HTR-8/SVneo (cell line): ENCODE data around the gene CTCF.
A peak's percentile ranks its signal among the peaks of the same experiment; 100 is the strongest.
"Not testable (repeated sequence)": the region's sequence is repeated elsewhere in the genome, so short reads cannot be mapped to it uniquely, and the experiment has no call there.

Source experiments
- DNase-seq: peaks from one replicate; pipeline ENCODE4 v3.0.0; 2011; ENCODE audit warnings: low spot score, mixed read lengths; ENCODE audit not compliant: insufficient read length
- FAIRE-seq: peaks from 2 replicates; lab custom pipeline; 2011; peaks lifted over from hg19 to GRCh38; lab: Jason Lieb, UNC

CTCF gene, protein sequence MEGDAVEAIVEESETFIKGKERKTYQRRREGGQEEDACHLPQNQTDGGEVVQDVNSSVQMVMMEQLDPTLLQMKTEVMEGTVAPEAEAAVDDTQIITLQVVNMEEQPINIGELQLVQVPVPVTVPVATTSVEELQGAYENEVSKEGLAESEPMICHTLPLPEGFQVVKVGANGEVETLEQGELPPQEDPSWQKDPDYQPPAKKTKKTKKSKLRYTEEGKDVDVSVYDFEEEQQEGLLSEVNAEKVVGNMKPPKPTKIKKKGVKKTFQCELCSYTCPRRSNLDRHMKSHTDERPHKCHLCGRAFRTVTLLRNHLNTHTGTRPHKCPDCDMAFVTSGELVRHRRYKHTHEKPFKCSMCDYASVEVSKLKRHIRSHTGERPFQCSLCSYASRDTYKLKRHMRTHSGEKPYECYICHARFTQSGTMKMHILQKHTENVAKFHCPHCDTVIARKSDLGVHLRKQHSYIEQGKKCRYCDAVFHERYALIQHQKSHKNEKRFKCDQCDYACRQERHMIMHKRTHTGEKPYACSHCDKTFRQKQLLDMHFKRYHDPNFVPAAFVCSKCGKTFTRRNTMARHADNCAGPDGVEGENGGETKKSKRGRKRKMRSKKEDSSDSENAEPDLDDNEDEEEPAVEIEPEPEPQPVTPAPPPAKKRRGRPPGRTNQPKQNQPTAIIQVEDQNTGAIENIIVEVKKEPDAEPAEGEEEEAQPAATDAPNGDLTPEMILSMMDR

DNA sequence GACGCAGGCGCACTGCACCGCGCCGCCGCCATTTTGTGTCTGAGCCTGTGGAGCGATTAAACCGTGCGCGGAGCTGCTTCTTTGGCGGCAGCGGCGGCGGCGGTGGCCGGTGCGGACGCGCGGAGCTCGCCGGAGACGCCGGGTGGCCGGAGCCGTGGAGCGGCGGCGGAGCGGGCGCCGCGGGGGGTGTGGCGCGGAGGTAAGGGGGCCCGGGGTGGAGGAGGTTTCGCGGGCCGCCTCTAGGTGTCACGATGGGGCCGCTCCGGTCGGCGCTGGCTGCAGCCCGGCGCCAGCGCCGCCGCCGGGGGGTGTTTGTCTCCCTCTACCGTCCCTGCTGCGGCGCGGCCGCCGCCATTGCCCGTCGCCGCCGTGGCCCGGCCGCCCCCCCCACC is at the start of gene CTCF:
CTCF (plus strand) TSS at position 1 of the 392 bp plus-strand sequence. CDS start 48,307 bp downstream, outside the sequence.
- peak; percentile 44 for FAIRE-seq
- DNase-seq, result peak; percentile 80

DNA sequence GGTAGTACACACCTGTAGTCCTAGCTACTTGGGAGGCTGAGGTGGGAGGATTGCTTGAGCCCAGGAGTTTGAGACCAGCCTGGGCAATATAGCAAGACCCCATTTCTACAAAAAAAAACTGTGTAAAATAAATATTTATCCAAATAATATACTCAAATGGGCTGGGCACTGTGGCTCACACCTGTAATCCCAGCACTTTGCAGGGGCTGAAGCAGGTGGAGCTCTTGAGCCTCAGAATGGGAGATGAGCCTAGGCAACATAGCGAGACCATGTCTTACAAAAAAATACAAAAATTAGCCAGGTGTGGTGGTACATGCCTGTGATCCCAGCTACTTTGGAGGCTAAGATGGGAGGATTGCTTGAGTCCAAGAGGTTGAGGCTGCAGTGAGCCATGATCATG is 48.4 kb upstream of the CTCF start:
- FAIRE-seq, DNase-seq: not testable (repeated sequence)

DNA sequence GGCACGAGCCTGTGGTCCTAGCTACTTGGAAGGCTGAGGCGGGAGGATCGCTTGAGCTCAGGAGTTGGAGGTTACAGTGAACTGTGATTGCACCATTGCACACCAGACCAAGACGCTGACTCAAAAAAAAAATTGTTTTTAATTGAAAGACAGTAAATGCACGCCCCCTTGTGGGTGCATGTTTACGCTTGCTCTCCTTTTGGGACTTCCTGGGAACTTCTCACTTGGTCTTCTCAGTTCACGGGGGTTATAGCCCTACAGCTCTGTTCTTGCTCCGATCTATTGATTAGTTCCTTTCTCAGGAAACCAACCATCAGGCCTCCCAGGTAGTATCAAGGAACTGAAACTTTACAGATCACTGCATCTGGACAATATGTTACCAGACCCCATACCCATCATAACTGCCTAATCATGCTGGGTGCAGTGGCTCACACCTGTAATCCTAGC is 47.9 kb upstream of the CTCF start:
- FAIRE-seq (peak; percentile 38), DNase-seq (no peak)

DNA sequence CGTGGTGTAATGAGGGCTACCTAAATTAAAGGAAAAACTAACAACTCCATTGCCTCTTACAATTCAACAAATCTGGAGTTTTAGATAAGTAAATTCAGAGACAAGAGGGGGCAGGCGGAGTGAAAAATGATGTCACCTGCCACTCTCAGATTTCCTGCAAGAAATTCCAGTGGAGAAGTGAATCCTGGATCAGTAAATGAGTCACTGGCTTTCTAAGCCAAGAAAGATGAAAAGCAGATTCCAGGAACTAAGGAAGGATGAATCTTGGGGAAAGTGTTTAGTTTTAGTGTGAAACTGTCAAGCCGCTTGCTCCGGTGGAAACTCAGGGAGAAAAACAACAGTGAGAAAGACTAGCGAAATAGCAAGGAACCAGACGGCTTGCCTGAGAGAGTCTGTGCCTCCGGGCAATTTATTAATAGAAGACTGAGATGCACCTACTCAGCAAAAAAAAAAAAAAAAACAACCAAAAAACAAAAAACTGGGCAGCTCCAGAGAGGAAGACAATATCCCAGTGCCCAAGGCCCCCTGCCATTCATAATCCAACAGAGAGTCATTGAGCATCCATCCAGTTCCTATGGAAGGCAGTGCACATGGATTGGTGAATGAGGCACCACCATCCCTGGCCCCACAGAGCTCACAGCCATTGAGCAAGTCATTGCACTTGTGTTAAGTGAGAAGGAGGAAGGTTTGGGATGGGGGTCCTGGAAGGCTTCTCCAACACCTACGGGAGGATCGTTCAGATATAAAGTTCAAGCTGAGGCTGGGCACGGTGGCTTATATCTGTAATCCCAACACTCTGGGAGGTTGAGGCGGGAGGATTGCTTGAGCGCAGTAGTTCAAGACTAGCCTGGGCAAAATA is 45.8 kb upstream of the CTCF start:
- FAIRE-seq (no peak), DNase-seq (peak; percentile 82)

DNA sequence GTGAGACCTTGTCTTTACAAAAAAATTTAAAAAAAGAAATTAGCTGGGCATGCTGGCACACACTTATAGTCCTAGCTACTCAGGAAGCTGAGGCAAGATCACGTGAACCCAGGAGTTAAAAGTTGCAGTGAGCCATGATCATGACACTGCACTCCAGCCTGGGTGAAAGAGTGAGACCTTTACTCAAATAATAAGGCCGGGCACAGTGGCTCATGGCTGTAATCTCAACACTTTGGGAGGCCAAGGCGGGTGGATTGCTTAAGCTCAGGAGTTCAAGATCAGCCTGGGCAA is 45.2 kb upstream of the CTCF start:
- DNase-seq, result no peak
- FAIRE-seq, result no peak

DNA sequence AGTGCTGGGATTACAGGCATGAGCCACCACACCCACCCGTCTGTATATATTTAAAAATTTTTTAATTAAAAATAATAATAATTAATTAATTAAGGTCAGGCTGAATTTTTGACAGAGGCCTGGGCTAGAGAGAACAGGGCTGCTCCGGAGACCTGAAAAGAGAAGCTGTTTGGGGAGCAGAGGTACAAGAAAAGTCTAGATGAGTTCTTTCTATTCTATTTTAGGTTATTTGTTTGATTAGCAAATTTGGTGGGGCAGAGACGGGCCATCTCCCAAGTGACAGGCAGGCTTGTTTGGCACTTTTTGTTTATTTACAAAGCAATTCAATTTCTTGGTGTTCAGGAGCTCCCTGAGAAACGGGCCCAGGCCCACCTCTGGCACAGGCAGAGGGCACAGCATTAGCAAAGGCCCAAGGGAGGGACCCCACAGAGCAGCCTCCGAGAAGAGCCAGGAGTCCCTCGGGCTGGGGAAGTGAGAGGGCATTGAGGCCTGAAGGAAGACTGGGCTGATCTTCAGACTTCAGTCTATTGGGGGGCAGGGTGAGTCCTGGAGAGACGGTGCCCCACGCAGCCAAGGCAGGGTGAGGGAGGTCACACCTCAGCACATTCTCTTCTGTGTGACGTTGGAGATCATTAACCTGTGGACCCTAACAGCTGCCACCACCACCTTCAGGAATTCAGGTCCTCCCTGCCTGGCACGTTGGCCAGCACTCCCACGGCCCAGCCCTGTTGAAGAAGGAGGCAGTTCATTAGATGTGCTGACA is 44.5 kb upstream of the CTCF start:
- no peak for DNase-seq
- FAIRE-seq, result no peak

DNA sequence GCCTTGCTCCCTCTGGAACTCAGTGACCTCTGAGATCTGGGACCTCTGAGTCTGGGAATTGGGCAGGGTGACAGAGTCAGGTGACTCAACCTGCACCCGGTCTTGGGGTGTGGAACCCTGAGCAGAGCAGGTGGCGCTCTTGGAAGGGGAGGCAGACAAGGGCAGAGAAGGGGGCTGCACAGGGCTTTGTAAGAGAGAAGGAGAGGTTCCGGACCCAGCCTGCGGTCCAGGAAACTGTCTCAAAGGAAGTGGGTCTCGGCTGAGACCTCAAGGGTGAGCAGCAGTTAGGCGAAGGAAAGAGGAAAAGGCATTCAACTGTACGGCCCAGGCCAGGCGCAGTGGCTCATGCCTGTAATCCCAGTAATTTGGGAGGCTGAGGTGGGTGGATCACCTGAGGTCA is 43.6 kb upstream of the CTCF start:
- no peak for DNase-seq
- FAIRE-seq, result no peak

DNA sequence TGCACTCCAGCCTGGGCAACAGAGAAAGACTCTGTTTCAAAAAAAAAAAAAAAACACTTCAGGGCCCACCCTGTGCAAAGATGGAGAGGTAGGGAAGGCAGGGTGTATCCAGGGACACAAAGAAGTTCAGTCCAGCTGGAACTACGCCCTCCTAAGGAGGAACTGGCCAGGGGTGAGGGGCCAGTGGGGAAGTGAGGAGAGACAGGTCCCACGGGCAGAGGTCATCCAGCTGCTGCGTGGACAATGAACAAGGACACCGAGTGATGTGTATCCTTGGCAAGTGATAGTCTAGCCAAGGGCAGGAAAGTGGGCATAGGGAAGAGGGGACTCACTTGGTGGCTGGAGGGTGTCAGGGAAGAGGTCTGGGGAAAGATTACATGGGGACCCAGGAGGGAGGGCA is 43.1 kb upstream of the CTCF start:
- FAIRE-seq (no peak), DNase-seq (no peak)

DNA sequence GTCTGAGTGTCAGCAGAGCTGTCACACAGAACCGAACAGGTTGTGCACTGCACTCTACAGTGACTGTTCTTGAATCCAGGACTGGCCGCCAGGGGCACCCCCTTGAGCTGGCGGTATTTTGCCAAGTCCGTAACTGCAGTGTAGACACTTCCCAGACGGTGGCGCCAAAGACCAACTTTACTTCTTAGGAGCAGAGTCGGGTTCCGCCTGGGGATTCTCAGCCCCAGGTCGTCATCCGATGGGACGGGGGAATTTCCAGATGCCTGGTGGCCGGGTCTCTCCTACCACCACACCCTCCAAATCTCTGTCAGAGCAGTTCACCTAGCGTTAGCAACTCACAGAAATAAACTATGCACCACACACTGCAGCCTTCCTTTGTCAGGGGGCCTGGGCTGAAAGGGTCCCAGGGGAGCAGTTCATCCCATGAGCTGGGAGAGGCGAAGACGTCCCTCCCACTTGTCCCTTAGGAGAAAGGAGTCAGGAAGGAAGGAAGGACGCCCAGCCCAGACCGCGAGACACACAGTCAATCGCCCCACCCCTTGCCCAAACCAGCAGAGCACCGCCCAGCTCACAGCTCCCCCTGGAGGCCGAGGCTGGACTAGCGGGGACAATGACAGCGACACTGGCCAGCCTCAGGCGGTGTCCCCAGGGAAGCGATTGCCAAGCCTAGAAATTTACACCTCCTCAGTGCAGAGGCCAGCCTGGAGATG is 41.1 kb upstream of the CTCF start:
- FAIRE-seq (peak; percentile 96), DNase-seq (peak; percentile 92)

DNA sequence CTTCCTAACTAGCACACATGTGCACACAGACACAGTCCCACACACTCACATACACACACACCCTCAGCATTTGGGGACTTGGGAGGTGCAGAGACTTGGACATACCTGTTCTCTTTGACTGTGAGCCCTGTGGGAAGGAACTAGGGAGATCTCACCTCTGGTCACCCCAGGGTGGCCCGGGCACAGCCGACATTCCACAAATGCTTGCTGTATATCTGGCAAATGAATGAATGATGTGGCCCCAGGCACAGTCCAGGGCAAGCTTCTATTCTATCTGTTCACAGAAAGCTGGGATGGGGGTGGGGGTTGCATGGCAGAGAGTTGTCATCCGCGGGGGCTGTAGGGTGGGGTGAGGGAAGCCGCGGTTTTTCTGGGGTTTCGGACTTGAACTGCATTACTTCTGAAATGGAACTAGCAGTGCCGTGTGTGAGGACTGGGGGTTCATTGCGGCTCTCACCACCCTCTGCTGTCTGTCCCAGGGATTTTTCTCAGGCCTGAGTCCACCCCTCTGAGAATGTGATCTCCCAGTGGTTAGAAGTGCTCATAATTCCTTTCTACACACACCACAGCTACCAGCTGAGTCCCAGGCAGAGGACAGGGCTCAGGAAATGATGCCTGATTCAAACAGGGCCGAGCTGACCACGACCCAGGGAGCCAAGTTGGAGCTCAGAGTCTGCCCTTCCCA is 37.0 kb upstream of the CTCF start:
- no peak for DNase-seq
- FAIRE-seq, result peak; percentile 59

DNA sequence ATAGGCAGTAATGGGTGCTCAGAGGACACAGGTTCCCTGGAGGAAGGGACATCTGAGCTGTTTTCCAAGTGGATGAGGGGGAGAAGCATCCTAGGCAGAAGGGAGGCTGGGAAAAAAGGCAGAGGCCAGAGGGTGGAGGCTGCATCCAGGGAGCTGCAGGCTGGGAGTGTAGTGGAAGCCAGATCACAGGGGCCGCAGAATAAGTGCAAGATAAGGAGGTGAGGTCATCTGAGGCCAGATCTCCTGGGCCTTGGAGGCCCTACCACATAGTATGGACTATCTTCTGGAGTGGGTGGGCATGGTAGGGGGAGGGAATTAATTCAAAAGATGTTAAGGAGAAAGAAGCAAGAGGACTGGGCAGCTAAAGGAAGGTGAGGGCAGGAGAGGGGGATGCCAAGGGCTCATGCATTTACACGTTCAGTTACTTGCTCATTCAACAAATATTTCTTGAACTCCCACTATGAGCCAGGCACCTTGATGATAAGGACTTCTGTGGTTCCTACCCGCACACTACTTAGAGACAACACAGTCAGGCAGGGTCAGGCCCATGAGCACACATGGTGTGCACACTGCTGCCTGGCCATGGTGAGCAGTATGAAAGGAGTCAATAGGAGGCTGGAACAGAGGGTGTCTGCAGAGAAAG is 36.1 kb upstream of the CTCF start:
- peak; percentile 69 for FAIRE-seq
- no peak for DNase-seq

DNA sequence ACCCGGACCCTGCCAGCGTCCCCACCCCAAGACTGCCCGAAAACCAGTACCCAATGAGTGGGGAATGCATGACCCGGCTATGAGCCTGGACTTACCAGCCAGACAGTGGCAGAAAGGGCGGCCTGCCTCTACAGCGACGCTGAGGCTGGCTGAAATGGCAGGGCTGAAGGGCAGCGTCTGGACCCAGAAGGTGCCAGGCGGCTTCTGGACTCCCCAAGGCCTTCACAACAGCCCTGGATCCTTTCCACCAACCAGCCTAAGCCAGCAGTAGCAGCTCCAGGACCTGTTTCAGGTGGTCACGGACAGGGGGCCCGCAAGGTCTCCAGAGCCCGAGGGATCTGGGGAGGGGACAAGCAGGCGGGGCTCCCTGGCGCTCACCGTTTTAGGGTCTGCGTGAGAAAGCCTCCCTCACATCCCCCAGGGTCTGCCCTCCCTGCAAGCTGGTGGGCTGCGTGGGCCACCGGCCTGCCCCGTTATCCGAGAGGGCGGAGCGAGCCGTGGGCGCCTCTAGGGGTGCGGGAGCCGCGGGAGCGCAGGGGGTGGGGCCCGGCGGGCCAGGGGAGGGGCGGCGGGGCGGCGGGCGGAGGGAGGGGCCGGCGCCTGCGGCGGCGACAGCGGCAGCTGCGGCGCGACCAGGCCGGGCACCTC is 34.0 kb upstream of the CTCF start, which contains the start of gene RIPOR1:
RIPOR1 (plus strand) TSS at position 608 of the 648 bp plus-strand sequence. CDS start 9,618 bp downstream, outside the sequence.
- FAIRE-seq, result no peak
- no peak for DNase-seq

DNA sequence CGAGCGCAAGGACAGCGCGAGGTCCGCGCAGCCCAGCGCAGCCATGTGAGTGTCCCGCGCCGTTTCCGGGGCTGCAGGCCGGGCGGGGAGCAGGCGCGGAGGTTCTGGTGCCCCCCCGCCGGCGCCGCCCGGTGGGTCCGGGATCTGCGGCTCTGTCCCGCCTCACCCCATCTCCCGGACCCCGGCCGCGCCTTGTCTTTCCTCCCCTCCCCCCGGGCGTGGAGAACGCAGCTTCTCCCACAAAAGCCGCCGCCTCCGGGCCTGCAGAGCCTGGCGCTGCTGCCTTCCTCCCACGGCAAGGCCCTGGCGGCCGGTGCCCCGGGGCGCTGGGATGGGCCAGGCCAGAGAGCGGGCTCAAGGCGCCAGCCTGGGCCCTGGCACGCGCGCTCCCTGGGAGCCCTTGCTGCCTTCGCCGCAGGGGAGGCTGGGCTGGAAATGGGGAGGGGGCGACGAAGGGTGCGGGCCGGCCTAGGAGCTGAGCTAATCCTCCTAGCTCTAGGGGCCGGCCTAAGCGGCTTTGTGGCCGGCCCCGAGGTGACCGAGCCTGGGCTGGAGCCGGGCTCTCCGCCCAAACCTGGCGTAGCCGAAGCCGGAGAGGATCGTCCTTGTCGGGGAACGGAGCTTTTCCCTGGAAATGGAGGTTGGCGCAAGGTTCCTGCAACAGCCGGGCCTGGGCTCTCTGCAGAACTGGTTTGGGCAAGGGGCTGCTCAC is 33.3 kb upstream of the CTCF start:
- FAIRE-seq, result no peak
- no peak for DNase-seq

DNA sequence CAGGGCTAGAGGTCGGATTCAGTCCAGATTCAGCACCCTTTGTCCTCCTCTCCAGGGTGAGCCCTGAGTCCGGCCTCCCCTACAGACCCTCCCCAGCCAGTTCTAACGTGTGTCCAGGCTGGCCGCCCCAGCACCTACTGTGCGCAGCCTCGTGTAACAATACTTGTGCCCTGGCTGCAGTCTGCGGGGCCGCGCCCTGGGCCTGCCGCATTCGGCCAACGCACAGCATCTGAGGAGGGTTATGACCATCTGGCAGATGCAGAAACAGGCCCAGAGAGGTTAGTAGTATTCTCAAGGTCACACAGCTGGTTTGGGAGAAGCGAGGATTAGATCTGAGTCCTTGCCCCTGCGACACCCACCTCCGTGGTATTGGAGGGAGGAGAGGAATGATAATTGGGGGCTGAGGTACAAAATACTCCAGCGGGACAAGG is 32.7 kb upstream of the CTCF start:
- no peak for FAIRE-seq
- DNase-seq, result no peak

DNA sequence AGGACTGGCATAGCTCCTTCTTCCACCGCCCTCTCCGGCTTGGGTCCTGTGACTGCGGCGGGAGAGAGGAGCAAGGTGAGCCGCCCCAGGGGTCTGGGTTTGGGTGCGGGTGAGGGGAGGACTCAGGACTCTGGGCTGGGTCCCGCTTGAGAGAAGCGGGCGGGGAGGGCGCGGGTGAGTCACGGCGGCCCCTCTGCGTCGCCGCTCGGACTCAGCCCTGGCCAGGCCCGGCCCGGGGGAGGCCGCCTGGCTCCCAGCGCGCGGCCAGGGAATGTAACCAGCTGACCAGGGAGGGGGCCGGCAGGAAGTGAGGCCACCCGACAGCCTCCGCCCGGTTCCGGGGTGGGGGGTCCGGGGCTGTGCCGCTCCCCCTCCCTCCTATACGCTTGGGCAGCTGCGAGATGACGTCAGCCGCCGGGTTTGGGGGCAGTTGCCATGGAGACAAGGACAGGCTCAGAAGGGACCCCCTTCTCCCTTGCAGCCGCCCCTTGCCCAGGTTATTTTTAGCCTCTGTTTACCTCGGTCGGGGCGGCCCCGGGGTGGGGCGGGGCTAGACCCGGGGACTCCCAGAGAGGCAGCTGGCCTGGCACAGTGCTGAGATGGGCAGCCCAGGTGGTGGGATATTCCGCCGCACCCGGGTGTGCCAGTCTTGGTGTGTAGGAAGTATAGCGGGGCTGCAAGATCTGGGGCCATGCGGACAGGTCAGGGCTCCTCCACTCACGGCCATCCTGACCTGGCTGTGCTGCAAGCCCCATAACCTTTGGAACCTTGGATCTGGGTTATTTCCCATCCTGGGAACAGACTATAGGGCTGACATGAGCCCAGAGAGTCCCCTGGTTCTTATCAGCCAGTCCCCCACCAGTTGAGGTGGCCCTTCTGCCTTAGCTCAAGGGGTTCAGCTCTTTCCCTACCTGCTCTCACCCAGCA is 32.0 kb upstream of the CTCF start:
- peak; percentile 77 for DNase-seq
- peak; percentile 69 for FAIRE-seq

DNA sequence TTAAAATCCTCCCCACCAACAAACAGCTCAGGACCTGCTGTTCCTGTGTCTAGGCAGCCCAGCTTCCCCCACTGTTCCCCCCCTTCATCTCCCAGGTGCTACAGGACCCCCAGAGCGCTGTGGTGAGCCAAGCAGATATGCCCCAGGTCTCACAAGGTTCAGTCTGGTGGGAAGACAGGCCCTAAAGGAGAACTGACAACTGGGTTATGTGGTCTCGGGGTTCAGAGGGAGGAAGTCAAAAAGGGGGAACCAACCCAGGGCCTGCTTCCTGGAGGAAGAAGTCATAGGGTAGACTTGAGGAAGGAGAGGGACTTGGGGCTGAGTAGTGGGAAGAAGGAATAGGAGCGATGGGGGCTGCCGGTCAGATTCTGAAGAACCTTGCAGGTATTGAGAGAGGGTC is 31.1 kb upstream of the CTCF start:
- FAIRE-seq (no peak), DNase-seq (no peak)
